ENCODE data around the gene ABR. TPM values are rescaled to one million over a fixed set of nuclear protein-coding genes. Genes with fewer than 3 reads are reported as not detected.
"Not testable (repeated sequence)": the region's sequence is repeated elsewhere in the genome, so short reads cannot be mapped to it uniquely, and the experiment has no call there.

Gene ABR
- total and polyA plus RNA-seq, 2 donors = 17.7 to 37.6 TPM

- peaks cover 0 to 6% of the 10 kb centered on the region in 2 donors for H3K9me3 ChIP-seq (ENCODE audit: control insufficient read depth in 2 of 2, insufficient read depth in 1 of 2, low read length in 1 of 2)
- no peak overlapping the region for H3K27ac ChIP-seq (ENCODE audit: low read depth in 1 of 2, low read length in 1 of 2)
- H3K27me3 ChIP-seq (ENCODE audit: control insufficient read depth in 2 of 2, insufficient read depth in 1 of 2, low read length in 1 of 2) = no peaks in the 10 kb centered on the region
- H3K36me3 ChIP-seq (ENCODE audit: control insufficient read depth in 2 of 2, insufficient read depth in 2 of 2, low read length in 1 of 2) = no peaks in the 10 kb centered on the region
- no peaks in the 10 kb centered on the region for H3K4me1 ChIP-seq (ENCODE audit: control insufficient read depth in 2 of 2, insufficient read depth in 2 of 2, low read length in 2 of 2)
- DNase-seq (ENCODE audit: low read depth in 6 of 9, low spot score in 9 of 9) = no peak
- no peak overlapping the region for H3K4me3 ChIP-seq (ENCODE audit: low read length in 2 of 2)
- 96% methylated on average over 14 of the region's 14 CpGs for WGBS
Measured at GRCh38 chr17:1145311-1145986, 34.3 kb downstream of the ABR start.

- H3K9me3 ChIP-seq (ENCODE audit: control insufficient read depth in 2 of 2, insufficient read depth in 1 of 2, low read length in 1 of 2) = peaks cover 0 to 6% of the 10 kb centered on the region in 2 donors
- WGBS = 94% methylated on average over 17 of the region's 17 CpGs
- H3K4me1 ChIP-seq (ENCODE audit: control insufficient read depth in 2 of 2, insufficient read depth in 2 of 2, low read length in 2 of 2) = no peaks in the 10 kb centered on the region
- H3K36me3 ChIP-seq (ENCODE audit: control insufficient read depth in 2 of 2, insufficient read depth in 2 of 2, low read length in 1 of 2) = no peaks in the 10 kb centered on the region
- H3K27me3 ChIP-seq (ENCODE audit: control insufficient read depth in 2 of 2, insufficient read depth in 1 of 2, low read length in 1 of 2) = no peaks in the 10 kb centered on the region
- H3K27ac ChIP-seq (ENCODE audit: low read depth in 1 of 2, low read length in 1 of 2) = no peak overlapping the region
- DNase-seq (ENCODE audit: low read depth in 6 of 9, low spot score in 9 of 9) = no peak
- H3K4me3 ChIP-seq (ENCODE audit: low read length in 2 of 2) = no peak overlapping the region
Measured at GRCh38 chr17:1144162-1144561, 35.6 kb downstream of the ABR start.

- 85% methylated on average over 10 of the region's 10 CpGs for WGBS
- DNase-seq (ENCODE audit: low read depth in 6 of 9, low spot score in 9 of 9) = no peak
Measured at GRCh38 chr17:1143573-1143972, 36.2 kb downstream of the ABR start.

GRCh38 chr17:1142561-1142971 is 37.2 kb downstream of the ABR start:
- Histone ChIP-seq H3K4me3 (ENCODE audit: low read length in 2 of 2) (no peak overlapping the region), H3K27ac (ENCODE audit: low read depth in 1 of 2, low read length in 1 of 2) (no peak overlapping the region)
- WGBS = 99% methylated on average over 14 of the region's 14 CpGs

More at GRCh38 chr17:1143573-1143972, 36.2 kb downstream of the ABR start:
- peaks cover 0 to 6% of the 10 kb centered on the region in 2 donors for H3K9me3 ChIP-seq (ENCODE audit: control insufficient read depth in 2 of 2, insufficient read depth in 1 of 2, low read length in 1 of 2)
- no peaks in the 10 kb centered on the region for H3K36me3 ChIP-seq (ENCODE audit: control insufficient read depth in 2 of 2, insufficient read depth in 2 of 2, low read length in 1 of 2)
- no peaks in the 10 kb centered on the region for H3K4me1 ChIP-seq (ENCODE audit: control insufficient read depth in 2 of 2, insufficient read depth in 2 of 2, low read length in 2 of 2)
- no peak overlapping the region for H3K27ac ChIP-seq (ENCODE audit: low read depth in 1 of 2, low read length in 1 of 2)
- no peak overlapping the region for H3K4me3 ChIP-seq (ENCODE audit: low read length in 2 of 2)
- H3K27me3 ChIP-seq (ENCODE audit: control insufficient read depth in 2 of 2, insufficient read depth in 1 of 2, low read length in 1 of 2) = no peaks in the 10 kb centered on the region

GRCh38 chr17:1137465-1137894 is 42.3 kb downstream of the ABR start:
- Histone ChIP-seq H3K4me3 (ENCODE audit: low read length in 2 of 2) (no peak overlapping the region), H3K36me3 (ENCODE audit: control insufficient read depth in 2 of 2, insufficient read depth in 2 of 2, low read length in 1 of 2) (no peaks in the 10 kb centered on the region), H3K4me1 (ENCODE audit: control insufficient read depth in 2 of 2, insufficient read depth in 2 of 2, low read length in 2 of 2) (no peaks in the 10 kb centered on the region), H3K27ac (ENCODE audit: low read depth in 1 of 2, low read length in 1 of 2) (no peak overlapping the region), H3K27me3 (ENCODE audit: control insufficient read depth in 2 of 2, insufficient read depth in 1 of 2, low read length in 1 of 2) (no peaks in the 10 kb centered on the region), H3K9me3 (ENCODE audit: control insufficient read depth in 2 of 2, insufficient read depth in 1 of 2, low read length in 1 of 2) (no peaks in the 10 kb centered on the region)
- WGBS = 94% methylated on average over 18 of the region's 18 CpGs
- peak in 1 of 9 donors; percentile 20 for DNase-seq (ENCODE audit: low read depth in 6 of 9, low spot score in 9 of 9)

More at GRCh38 chr17:1142561-1142971, 37.2 kb downstream of the ABR start:
- H3K36me3 ChIP-seq (ENCODE audit: control insufficient read depth in 2 of 2, insufficient read depth in 2 of 2, low read length in 1 of 2) = no peaks in the 10 kb centered on the region
- no peak for DNase-seq (ENCODE audit: low read depth in 6 of 9, low spot score in 9 of 9)
- H3K27me3 ChIP-seq (ENCODE audit: control insufficient read depth in 2 of 2, insufficient read depth in 1 of 2, low read length in 1 of 2) = no peaks in the 10 kb centered on the region
- H3K9me3 ChIP-seq (ENCODE audit: control insufficient read depth in 2 of 2, insufficient read depth in 1 of 2, low read length in 1 of 2) = peaks cover 0 to 6% of the 10 kb centered on the region in 2 donors
- H3K4me1 ChIP-seq (ENCODE audit: control insufficient read depth in 2 of 2, insufficient read depth in 2 of 2, low read length in 2 of 2) = no peaks in the 10 kb centered on the region

GRCh38 chr17:1136748-1137147 is 43.0 kb downstream of the ABR start:
- no peak for DNase-seq (ENCODE audit: low read depth in 6 of 9, low spot score in 9 of 9)
- Histone ChIP-seq H3K4me1 (ENCODE audit: control insufficient read depth in 2 of 2, insufficient read depth in 2 of 2, low read length in 2 of 2) (no peaks in the 10 kb centered on the region), H3K4me3 (ENCODE audit: low read length in 2 of 2) (no peak overlapping the region), H3K36me3 (ENCODE audit: control insufficient read depth in 2 of 2, insufficient read depth in 2 of 2, low read length in 1 of 2) (no peaks in the 10 kb centered on the region), H3K27me3 (ENCODE audit: control insufficient read depth in 2 of 2, insufficient read depth in 1 of 2, low read length in 1 of 2) (no peaks in the 10 kb centered on the region), H3K27ac (ENCODE audit: low read depth in 1 of 2, low read length in 1 of 2) (no peak overlapping the region), H3K9me3 (ENCODE audit: control insufficient read depth in 2 of 2, insufficient read depth in 1 of 2, low read length in 1 of 2) (no peaks in the 10 kb centered on the region)
- WGBS = 96% methylated on average over 6 of the region's 6 CpGs

- H3K36me3 ChIP-seq (ENCODE audit: control insufficient read depth in 2 of 2, insufficient read depth in 2 of 2, low read length in 1 of 2) = no peaks in the 10 kb centered on the region
- 84% methylated on average over 29 of the region's 29 CpGs for WGBS
- no peaks in the 10 kb centered on the region for H3K9me3 ChIP-seq (ENCODE audit: control insufficient read depth in 2 of 2, insufficient read depth in 1 of 2, low read length in 1 of 2)
- DNase-seq (ENCODE audit: low read depth in 6 of 9, low spot score in 9 of 9) = no peak
- H3K27ac ChIP-seq (ENCODE audit: low read depth in 1 of 2, low read length in 1 of 2) = no peak overlapping the region
- H3K4me3 ChIP-seq (ENCODE audit: low read length in 2 of 2) = no peak overlapping the region
- H3K4me1 ChIP-seq (ENCODE audit: control insufficient read depth in 2 of 2, insufficient read depth in 2 of 2, low read length in 2 of 2) = no peaks in the 10 kb centered on the region
- H3K27me3 ChIP-seq (ENCODE audit: control insufficient read depth in 2 of 2, insufficient read depth in 1 of 2, low read length in 1 of 2) = no peaks in the 10 kb centered on the region
Measured at GRCh38 chr17:1134634-1135324, 45.0 kb downstream of the ABR start.

GRCh38 chr17:1130191-1130590 is 49.6 kb downstream of the ABR start:
- WGBS = 86% methylated on average over 11 of the region's 11 CpGs

GRCh38 chr17:1128463-1128862 is 51.3 kb downstream of the ABR start:
- H3K9me3 ChIP-seq (ENCODE audit: control insufficient read depth in 2 of 2, insufficient read depth in 1 of 2, low read length in 1 of 2); H3K36me3 ChIP-seq (ENCODE audit: control insufficient read depth in 2 of 2, insufficient read depth in 2 of 2, low read length in 1 of 2); H3K27ac ChIP-seq (ENCODE audit: low read depth in 1 of 2, low read length in 1 of 2); H3K4me1 ChIP-seq (ENCODE audit: control insufficient read depth in 2 of 2, insufficient read depth in 2 of 2, low read length in 2 of 2); DNase-seq (ENCODE audit: low read depth in 6 of 9, low spot score in 9 of 9); H3K4me3 ChIP-seq (ENCODE audit: low read length in 2 of 2): not testable (repeated sequence)
- 98% methylated on average over 5 of the region's 6 CpGs for WGBS
- peaks cover 0 to 12% of the 10 kb centered on the region in 2 donors for H3K27me3 ChIP-seq (ENCODE audit: control insufficient read depth in 2 of 2, insufficient read depth in 1 of 2, low read length in 1 of 2)

More at GRCh38 chr17:1130191-1130590, 49.6 kb downstream of the ABR start:
- no peaks in the 10 kb centered on the region for H3K4me1 ChIP-seq (ENCODE audit: control insufficient read depth in 2 of 2, insufficient read depth in 2 of 2, low read length in 2 of 2)
- no peak for DNase-seq (ENCODE audit: low read depth in 6 of 9, low spot score in 9 of 9)
- no peaks in the 10 kb centered on the region for H3K9me3 ChIP-seq (ENCODE audit: control insufficient read depth in 2 of 2, insufficient read depth in 1 of 2, low read length in 1 of 2)
- H3K27ac ChIP-seq (ENCODE audit: low read depth in 1 of 2, low read length in 1 of 2) = no peak overlapping the region
- H3K4me3 ChIP-seq (ENCODE audit: low read length in 2 of 2) = no peak overlapping the region
- H3K27me3 ChIP-seq (ENCODE audit: control insufficient read depth in 2 of 2, insufficient read depth in 1 of 2, low read length in 1 of 2) = no peaks in the 10 kb centered on the region
- no peaks in the 10 kb centered on the region for H3K36me3 ChIP-seq (ENCODE audit: control insufficient read depth in 2 of 2, insufficient read depth in 2 of 2, low read length in 1 of 2)
